Heart right ventricle (tissue), 16 donors: Measurements from ENCODE around the gene BMPR1A. TPM values are rescaled to one million over a fixed set of nuclear protein-coding genes. Genes with fewer than 3 reads are reported as not detected.

Experiments
- ATAC-seq, 8 donors: fragments of 200-7000 bp; cut with Tn5 transposase; one replicate each; pipeline ENCODE4 v1.9.1; 2020; ENCODE audit warnings: mild to moderate bottlenecking in 8 of 8, moderate library complexity in 8 of 8, moderate number of reproducible peaks in 1 of 8
- DNase-seq, 2 donors: peaks; one replicate each; pipeline ENCODE4 v3.0.0-alpha.2; 2020
- H3K27ac ChIP-seq, 10 donors: fragments of 200-600 bp; sonication (generic) in 2 of 10; one replicate each; pipeline versions ENCODE4 v1.5.0 to v1.8.0; 2020 to 2022; ENCODE audit warnings: mild to moderate bottlenecking in 3 of 10
- H3K27me3 ChIP-seq, 7 donors: fragments of 200-600 bp; one replicate each; pipeline ENCODE4 v1.8.0; 2021 to 2022; ENCODE audit warnings: mild to moderate bottlenecking in 2 of 7
- H3K36me3 ChIP-seq, 9 donors: fragments of 200-600 bp; sonication (generic) in 1 of 9; one replicate each; pipeline versions ENCODE4 v1.5.0 to v1.8.0; 2020 to 2022; ENCODE audit warnings: mild to moderate bottlenecking in 2 of 9
- H3K4me1 ChIP-seq, 9 donors: fragments of 200-600 bp; sonication (generic) in 1 of 9; one replicate each; pipeline versions ENCODE4 v1.5.0 to v1.8.0; 2020 to 2022; ENCODE audit warnings: mild to moderate bottlenecking in 4 of 9
- H3K4me3 ChIP-seq, 10 donors: fragments of 200-600 bp; sonication (generic) in 2 of 10; one replicate each; pipeline versions ENCODE4 v1.5.0 to v1.8.0; 2020 to 2022; ENCODE audit warnings: mild to moderate bottlenecking in 7 of 10, moderate library complexity in 2 of 10
- H3K9me3 ChIP-seq, 11 donors: fragments of 200-600 bp in 10 of 11; sonication (generic) in 2 of 11; one replicate each; pipeline versions ENCODE4 v1.5.0 to v1.8.0; 2013 to 2022; ENCODE audit warnings: mild to moderate bottlenecking in 2 of 11, control low read depth in 1 of 11, moderate library complexity in 1 of 11
- CTCF ChIP-seq, 9 donors: fragments of 200-600 bp; sonication (generic) in 2 of 9; IDR thresholded peaks; one replicate each; pipeline versions ENCODE4 v1.5.0 to v1.8.0; 2021 to 2022; ENCODE audit warnings: antibody characterized with exemption in 9 of 9, mild to moderate bottlenecking in 5 of 9, moderate library complexity in 1 of 9
- WGBS, 2 donors: extraction: QIAGEN DNeasy Blood & Tissue Kit; methylation state at CpG; one replicate each; pipeline ENCODE4 v1.1.7; 2013; ENCODE audit warnings: inconsistent platforms in 1 of 2; 5-methylcytosine and 5-hydroxymethylcytosine counted together
- intact Hi-C, 10 donors: fragments of 100-400 bp; cut with DNase I; formaldehyde crosslinking; loops; one replicate each; pipeline versions ENCODE4 v1.11.1 to v1.14.2; 2022
- polyA plus RNA-seq, 2 donors: library from polyadenylated mRNA; stranded (reverse); fragments of 200-250 nt; gene quantifications; one replicate each; pipeline ENCODE4 v1.2.3, GENCODE V29; 2013
- total RNA-seq, 10 donors: library from RNA; stranded (reverse); fragmentation: NEBNext Ultra II Directional in 3 of 10; extraction: Animal tissue kit (Norgen Biotek cat#: 25700) in 3 of 10; gene quantifications; one replicate each; pipeline versions ENCODE4 v1.2.1 to v1.2.4, GENCODE V29; 2021 to 2023
- donor health status: Arrhythmogenic right ventricular cardiomyopathy.
- donor health status: ischemic (EF 13 %, LVEDD 7.1; RV severe dilation, severe dysfunction).
- donor health status: healthy with polysubstance abuse.
- donor health status: DM: no; HTN: yes; CAD: no.
- donor health status: DM: no; HTN: no; CAD: no.
- donor health status: ischemic (EF 25% LVEDD 6.9; RV normal size, moderate dysfunction).
- donor health status: ischemic (EF 25% LVEDD 5.7; RV mildly dilated, moderate dysfunction).
- donor health status: healthy.
- donor health status: DM: yes; HTN: yes; CAD: no.
- donor health status: Ischemic cardiomyopathy.
- donor health status: ischemic (EF 35%, LVEDD 5.7; RV mildly dilated, moderate dysfunction).
- donor health status: nonischemic (EF 11% LVEDD 7.7; RV severe dilation, severe dysfunction).
- donor health status: DM: yes; HTN: yes; CAD: no.
- donor health status: PGD.
- donor health status: ischemic (EF 29% LVEDD 5.4; RV normal size, mild dysfunction).
- donor health status: nonischemic (EF 23%, LVEDD 6.1; RV moderate dilation, normal function).

The BMPR1A gene
- total and polyA plus RNA-seq, 12 donors = 6.7 to 69.0 (median 45.6) TPM

DNA sequence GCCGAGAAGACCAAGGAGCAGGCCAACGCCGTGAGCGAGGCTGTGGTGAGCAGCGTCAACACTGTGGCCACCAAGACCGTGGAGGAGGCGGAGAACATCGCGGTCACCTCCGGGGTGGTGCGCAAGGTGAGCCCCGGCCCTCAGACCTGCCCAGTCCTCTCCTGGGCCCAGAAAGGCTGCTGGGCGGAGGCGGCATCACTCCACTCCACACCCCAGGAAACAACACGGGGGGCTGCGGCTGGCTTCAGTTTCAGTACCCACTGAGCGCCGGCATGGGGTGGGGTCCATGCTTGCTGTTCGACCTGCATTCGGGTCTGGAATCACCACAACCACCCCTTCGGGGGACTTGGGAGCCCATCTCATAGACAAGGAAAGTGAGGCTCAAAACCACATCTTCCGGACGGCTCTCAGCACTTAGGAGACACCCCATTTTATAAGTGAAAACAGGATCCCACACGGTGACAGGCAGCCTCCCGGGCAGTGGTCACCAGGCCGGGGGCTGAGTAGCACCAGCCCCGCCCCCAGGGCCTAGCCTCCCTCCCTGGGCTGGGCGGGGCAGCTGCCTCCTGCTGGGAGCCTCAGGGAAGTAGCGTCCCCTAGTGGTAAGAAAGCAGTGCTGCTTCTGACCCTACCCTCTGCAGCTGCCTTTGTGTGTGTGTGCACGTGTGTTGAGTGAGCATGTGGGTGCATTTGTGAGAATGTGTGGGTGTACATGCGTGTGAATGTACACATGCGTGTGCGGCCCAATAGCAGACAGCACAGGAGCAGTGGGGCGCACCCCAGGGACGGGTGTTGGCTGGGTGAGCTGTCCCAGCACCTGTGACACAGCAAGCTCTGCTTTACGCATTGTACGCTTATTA lies 203.8 kb downstream of the BMPR1A start:
- Histone ChIP-seq H3K27me3 (no peaks in the 10 kb centered on the region), H3K36me3 (peaks cover 0 to 8% (median 0%) of the 10 kb centered on the region in 9 donors), H3K9me3 (no peaks in the 10 kb centered on the region), H3K27ac (peak overlapping the region; percentile 85 to 97 (median 90)), H3K4me1 (peaks cover 17 to 54% (median 42%) of the 10 kb centered on the region in 9 donors), H3K4me3 (peak overlapping the region in 9 of 10 donors; percentile 16 to 68 (median 60))
- intact Hi-C loops = loop anchor here in 4 of 10 donors (1.0 to 2.0 kb wide), 2 partner anchors 19 to 21 kb away; no protein-coding TSS in a partner anchor
- peak; percentile 36 to 64 (median 54) for ATAC-seq
- peak in 1 of 2 donors; percentile 64 for DNase-seq
- WGBS, 2 donors = 67 to 75% methylated on average over 37 of the region's 37 CpGs
- TF ChIP-seq CTCF (IDR thresholded peaks at IDR 0.05) = peak; percentile 86 to 96 (median 94)

- H3K9me3 ChIP-seq = no peaks in the 10 kb centered on the region
- H3K4me1 ChIP-seq = peaks cover 16 to 53% (median 38%) of the 10 kb centered on the region in 9 donors
- TF ChIP-seq CTCF (IDR thresholded peaks at IDR 0.05) = no peak
- peak overlapping the region in 1 of 10 donors; percentile 68 for H3K4me3 ChIP-seq
- no peaks in the 10 kb centered on the region for H3K27me3 ChIP-seq
- no peak for DNase-seq
- H3K36me3 ChIP-seq = peaks cover 0 to 8% (median 0%) of the 10 kb centered on the region in 9 donors
- intact Hi-C loops = loop anchor here in 4 of 10 donors (1.0 to 2.0 kb wide), 2 partner anchors 20 to 22 kb away; no protein-coding TSS in a partner anchor
- H3K27ac ChIP-seq = peak overlapping the region in 1 of 10 donors; percentile 91
- no peak for ATAC-seq
- 83 to 86% methylated on average over 9 of the region's 9 CpGs for WGBS, 2 donors
These were observed 204.5 kb downstream of the BMPR1A start for GRCh38 chr10:86960863-86961434.

GRCh38 chr10:86961481-86962091 lies 205.2 kb downstream of the BMPR1A start:
- H3K27me3 ChIP-seq = no peaks in the 10 kb centered on the region
- WGBS, 2 donors = 91 to 96% methylated on average over 12 of the region's 12 CpGs
- ATAC-seq (no peak), DNase-seq (no peak)
- no peak for TF ChIP-seq CTCF (IDR thresholded peaks at IDR 0.05)
- no peak overlapping the region for H3K27ac ChIP-seq
- no peaks in the 10 kb centered on the region for H3K9me3 ChIP-seq
- intact Hi-C loops = loop anchor here in 2 of 10 donors (2.0 kb wide), 2 partner anchors 21 to 23 kb away; no protein-coding TSS in a partner anchor
- H3K36me3 ChIP-seq = peaks cover 0 to 8% (median 0%) of the 10 kb centered on the region in 9 donors
- H3K4me1 ChIP-seq = peaks cover 16 to 57% (median 44%) of the 10 kb centered on the region in 9 donors
- no peak overlapping the region for H3K4me3 ChIP-seq
